HG03565 (cell line): Measurements from ENCODE around the gene HEPACAM2.
A peak's percentile ranks its signal among the peaks of the same experiment; 100 is the strongest.

Experiments used
- ATAC-seq: cut with Tn5 transposase; IDR thresholded peaks from one replicate; pipeline ENCODE4 v1.9.1; 2021; ENCODE audit warnings: mild to moderate bottlenecking, moderate library complexity; ENCODE audit not compliant: unreplicated experiment

Gene HEPACAM2

DNA sequence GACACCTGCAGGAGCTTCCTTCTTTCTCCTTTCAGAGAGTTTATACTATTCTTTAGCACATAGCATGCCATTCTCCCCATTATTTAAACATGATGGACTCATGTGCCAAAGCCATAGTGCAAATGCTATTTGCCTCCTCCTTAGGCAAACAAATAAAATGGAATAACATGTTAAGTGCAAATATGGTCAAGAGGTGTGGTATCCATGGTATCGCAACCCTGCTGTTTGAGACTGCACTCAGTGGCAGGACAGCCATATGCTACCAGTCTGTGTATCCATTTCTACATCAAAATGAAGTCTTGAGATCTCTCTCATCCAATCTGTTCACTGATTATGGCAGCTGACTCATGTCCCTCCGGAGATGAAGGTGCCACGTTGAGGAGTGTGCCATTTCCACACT, 22.8 kb downstream of the HEPACAM2 start:
- no peak for ATAC-seq

DNA sequence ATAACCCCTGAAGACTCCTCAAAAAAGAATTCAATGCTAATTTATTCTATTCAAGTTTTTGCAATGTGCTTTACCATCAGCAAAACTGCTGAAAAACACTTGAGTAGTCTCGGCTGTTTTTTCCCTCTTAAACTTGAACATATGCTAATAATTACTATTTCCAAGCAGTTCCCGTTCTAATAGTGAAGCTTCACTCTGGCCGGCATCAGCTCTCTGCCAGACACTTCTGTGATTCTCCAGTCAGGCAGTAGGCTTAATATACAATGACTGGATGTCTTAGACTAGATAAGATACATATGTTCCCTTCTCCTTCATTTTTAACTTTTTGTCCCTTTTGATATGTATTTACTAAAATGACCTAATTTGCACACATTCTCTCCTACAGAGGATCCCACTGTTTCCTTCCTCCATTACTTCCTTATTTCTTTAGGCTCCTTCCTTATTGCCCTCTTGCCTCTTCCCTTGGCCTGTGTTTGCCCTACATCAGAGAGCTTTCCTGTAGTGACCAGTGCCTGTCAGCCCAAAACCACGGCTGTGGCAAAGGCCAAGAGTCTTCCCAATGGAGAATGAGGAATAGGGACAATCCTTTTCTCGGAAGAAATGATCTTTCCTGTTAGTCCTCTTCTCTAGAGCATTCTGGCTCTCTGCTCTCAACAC, 23.5 kb downstream of the HEPACAM2 start:
- no peak for ATAC-seq

DNA sequence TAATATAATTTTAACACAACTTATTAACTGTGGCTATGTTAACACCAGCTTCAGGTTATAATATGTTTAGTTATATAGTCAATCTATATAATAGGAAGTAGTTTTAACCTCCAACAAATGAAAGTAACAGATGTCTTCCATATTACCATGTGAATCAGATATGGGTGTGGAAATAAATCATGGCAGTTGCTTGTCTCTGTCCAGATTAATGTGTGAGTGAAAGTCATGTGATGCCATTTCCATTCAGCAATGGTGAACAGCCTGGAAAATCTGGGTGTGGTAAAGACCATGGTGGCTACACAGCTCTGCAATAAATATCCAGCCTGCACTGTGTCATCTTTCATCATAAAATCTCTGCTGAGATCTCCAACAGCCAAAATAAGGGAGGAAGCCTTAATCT, 27.8 kb downstream of the HEPACAM2 start:
- ATAC-seq: no peak

DNA sequence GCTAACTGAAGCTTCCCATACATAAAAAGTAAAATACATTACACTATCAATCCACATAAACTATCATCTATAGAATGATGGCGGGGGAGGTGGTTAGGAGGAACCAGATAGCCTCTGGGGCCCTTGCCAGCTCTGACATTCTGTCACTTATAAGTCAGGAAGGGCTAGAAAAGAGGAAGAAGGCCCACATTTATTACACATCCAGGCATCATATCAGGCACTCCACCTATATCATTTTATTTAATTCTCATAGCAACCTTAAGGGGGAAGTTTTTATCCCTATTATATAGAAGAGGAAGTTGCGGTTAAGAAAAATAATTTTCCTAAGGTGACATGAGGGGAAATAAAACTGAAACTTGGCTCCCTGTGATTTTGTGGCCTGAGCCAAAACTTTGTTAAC, 29.9 kb downstream of the HEPACAM2 start:
- no peak for ATAC-seq

DNA sequence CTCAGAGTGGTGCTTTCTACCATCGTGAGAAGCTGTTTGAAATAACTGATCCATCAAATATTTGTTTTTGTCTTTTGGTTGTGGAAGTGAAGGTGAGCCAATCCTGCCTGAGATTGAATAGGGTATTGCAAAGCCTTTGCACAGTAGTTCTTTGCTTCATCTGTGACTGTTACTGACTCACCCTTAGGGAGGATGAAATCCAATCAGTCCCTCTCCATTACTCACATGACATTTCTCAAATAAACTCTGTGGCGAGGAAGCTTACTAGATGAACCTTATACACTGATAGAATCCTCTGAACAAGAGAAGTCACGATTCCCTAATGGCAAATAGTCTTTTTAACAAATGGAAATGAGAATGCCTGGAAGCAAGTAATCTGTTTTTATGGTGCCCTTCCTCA, 31.9 kb downstream of the HEPACAM2 start:
- no peak for ATAC-seq

DNA sequence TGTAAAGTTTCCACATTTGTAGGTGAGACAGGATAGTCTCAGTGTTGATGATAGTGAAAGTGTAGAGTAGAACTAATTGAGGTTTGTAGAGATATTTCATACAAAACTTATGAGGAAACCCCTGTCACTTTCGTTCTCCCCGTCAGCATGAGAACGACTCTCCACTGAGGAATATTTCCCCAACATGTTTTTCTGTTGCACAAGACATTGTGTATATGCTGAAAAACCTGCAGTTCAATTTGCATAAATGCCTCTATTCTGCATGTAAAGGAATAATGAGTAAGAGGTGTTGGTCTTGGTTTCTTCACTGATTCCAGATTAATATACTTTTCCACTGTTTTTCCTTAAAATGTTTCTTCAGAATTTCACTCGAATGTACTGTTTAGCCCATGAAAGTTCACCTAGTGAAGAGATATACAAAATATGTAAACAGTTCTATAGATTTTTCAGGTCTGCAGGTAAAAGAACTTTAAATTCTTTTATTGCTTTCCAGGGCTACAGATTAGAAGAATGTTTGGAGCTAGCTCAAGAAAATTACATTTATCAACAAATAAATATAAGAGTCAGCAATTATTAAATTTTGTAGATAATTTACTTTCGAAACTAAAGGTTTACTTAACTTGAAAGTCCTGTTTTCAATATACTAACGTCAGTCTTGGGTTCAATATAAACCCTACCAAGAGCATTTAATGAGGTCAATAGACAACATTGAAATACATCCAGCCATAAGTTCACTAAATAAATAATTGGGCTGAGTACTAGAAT, 37.2 kb downstream of the HEPACAM2 start:
- ATAC-seq: no peak

DNA sequence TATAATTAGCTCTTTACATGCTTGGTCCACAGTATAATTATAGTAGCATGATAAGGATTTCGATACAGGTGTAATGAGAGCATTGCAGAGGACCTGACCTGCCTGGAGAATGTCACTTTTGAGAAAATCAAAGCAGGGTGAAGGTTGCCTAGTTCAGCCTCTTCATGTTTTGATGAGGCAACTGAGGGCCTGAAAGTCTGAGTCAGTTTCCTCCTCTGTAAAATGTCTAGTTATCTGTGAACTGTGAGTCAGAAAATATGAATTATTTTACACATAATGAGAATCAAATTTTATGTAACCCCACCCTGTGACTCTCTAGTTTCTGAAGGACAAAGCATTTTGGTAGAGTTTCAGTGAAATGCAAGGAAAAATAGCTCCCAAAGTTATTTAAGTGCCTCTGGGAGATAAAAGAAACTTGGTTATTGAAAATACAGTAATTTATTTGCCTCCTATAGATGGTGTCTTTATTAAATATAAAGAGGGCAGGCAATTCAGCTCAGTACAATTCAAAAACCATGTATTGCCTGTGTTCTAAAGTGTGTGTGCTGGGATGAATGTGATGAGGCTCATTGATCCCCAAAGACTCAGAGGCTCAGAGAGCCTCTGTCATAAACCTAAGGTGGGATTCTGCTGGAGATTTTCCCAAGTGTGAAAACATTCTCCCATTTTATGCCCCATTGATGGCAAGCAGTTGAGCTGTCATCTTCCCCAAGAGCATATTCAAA, 40.8 kb downstream of the HEPACAM2 start:
- no peak for ATAC-seq

DNA sequence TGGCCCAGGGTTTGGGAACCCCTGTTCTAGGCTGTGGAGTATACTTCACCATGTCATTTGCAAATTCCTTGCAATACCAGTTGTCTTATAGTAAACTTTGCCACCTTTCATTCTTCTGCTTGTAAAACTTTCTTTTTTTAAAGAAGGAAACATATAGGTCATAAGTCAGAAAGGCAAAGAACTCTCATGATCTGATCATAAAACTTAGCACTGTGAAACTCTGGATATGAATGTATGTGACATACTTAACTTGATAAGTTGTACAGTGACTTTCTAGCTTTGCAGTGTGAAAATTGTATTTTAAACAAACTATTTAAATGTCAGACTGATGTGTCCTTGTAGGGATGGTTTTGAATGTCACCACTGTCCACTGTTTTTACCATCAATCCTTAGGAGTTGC, 47.1 kb downstream of the HEPACAM2 start:
- no peak for ATAC-seq

DNA sequence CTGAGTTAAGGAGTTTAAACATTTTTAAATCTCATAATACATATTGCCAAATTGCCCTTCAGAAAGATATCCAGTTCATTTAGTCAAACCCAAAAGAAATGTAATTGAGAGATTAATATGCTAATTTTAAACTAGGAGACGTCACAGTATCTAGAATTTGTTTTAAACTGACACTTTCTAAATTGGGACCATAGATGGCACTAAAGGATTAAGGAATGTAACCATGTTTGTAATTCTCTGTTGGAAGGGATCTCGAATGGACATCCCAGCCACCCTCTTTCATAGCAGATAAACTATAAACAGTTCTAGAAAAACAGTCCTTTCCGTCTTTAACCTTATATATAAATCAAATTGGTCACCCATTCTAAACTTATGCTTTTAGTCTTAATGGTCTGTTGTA, 48.1 kb downstream of the HEPACAM2 start:
- no peak for ATAC-seq

DNA sequence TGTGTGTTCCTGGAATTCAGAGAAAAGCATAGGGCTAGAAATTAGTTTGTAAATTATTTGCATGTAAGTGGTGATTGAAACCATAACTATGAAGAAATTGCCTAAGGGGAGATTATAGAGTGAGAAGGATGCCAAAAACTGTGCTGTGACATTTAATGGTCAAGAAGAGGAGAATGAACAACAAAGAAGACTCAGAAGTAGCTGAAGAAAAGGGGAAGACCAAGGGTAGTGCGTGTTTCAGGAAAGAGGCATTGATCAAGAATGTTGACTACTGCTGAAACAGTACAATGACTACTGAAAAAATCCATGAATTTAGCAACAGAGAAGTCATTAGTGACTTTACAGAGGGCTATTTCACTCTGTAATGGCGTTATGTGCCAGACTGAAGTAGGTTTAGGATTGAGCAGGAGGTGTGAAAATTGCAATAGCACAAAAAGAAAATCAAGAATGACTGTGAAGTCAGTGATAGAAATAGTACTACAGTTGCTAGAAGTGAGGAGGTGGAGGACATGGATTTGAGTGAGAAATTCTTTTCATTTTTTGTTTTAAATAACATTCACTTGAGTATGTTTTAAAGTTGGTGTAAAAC, 49.2 kb downstream of the HEPACAM2 start:
- no peak for ATAC-seq

DNA sequence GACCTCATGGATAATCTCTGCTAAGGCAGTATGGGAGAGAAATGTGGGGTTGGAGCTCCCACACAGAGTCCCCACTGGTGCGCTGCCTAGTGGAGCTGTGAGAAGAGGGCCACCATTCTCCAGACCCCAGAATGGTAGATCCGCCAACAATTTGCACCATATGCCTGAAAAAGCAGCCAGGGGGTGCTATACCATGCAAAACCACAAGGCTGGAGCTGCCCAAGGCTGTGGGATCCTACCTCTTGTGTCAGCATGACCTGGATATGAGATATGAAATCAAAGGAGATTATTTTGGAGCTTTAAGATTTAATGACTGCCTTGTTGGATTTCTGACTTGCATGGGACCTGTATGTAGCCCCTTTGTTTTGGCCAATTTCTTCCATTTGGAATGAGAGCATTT, 51.0 kb downstream of the HEPACAM2 start:
- ATAC-seq: no peak

DNA sequence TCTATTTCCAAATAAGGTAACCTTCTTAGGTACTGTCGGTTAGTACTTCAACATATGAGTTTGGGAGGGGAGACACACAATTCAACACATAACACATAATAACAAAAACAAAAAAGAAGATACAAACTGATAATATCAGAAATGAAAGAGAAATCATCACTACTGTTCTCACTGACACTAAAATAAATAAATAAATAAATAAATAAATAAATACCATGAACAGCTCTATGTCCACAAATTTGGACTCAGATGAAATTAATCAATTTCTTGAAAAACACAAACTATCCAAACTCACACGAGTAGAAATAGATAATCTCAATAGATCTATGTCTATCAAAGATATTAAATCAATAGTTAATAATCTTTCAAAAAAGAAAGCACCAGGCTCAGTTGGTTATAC, 53.6 kb downstream of the HEPACAM2 start:
- no peak for ATAC-seq

DNA sequence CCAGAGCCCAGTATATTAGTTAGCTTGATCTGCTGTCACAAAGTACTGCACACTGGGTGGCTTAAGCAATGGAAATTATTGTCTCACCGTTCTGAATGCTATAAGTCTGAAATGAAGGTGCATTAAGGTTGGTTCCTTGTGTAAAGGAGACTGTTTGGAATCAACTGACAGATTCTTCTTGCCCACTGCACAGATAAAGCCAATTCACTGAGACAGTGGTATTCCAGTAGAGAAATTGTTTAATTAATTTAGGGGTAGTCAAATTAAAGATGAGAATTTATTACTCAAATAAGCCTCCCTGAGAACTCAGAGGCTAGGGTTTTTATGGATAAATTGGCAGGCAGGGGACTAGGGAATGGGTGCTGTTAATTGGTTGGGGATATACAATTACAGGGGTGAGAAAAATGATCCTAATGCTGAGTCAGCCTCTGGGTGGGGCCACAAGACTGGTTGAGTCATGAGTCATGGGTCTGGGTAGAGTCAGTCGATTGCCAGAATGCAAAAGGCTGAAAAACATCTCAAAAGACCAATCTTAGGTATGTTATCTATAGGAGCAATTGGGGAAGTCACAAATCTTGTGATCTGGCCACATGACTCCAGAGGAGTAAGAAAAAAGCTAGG, 54.6 kb downstream of the HEPACAM2 start:
- ATAC-seq: no peak

DNA sequence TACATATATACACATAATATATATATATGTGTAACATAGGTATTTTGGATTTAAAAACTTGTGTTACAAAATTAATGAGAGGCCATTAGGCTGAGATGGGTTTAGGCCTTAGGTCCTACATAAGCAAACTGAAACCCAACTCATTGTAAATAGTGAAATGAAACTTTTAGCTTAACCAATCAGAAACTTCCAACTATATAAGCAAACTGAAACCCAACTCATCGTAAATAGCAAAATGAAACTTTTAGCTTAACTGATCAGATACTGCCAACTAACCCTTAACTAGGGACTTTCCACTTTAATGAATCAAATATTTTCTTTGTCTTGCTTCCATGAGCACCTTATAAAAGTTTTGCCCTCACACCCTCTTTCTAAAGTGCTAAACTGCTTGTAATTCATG, 60.8 kb downstream of the HEPACAM2 start:
- peak; percentile 97 for ATAC-seq

DNA sequence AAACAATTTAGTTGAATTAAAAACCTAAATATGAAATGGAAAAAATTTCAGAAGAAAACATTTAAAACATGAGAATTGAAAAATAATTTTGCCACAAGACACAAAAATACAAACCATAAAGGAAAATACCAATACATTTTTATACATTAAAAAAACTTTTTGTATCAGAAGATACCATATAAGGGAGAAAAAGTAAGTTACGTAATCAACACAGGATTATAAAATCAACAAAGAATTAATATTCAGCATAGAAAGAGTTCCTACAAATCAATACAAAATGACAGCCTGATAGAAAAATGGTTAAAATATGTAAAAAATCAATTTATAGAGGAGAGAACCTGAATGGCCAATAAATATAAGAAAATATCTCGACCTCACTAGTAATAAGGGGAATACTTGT, 61.5 kb downstream of the HEPACAM2 start:
- no peak for ATAC-seq

DNA sequence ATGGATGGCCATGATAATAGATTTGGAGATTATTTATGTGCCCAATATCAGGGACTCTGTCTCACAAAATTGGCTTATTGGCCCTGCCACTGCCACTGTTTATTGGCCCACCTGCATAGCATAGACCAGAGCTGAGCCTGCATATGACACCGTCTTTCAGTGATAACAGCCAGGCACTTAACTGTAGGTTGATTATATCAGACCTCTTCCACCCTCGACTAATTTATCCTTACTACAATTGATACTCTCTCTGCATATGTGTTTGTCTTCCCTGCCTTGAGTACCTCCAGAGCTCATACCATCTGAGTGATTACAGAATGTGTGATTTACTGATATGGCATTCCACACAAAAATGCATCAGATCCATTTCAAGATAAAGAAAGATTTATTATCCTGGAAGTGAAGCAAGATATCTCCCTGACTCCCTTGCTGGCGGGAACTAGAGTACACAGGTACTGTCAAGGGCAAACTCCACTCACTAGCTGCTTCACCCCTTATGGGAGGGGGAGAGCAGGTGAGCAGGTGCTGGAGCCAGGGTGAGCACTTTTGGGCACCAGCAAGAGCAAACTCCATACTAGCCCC, 65.0 kb downstream of the HEPACAM2 start:
- no peak for ATAC-seq

DNA sequence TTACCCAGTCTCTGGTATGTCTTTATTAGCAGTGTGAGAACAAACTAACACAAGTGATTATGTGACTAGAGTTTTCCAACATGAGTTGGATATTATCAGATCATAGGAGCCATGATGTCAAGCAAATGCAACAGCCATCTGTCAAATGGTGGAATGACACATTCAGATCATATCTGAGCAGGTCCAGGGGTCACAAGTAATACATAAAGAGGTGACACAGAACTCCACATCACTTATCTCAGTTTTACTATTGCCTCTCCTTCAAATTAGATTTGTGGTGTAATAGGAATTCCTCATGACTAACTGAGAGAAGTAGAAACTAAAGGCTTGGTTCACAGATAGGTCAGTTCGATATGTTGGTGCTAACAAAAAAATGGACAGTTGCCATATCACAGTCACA, 65.9 kb downstream of the HEPACAM2 start:
- ATAC-seq: no peak

DNA sequence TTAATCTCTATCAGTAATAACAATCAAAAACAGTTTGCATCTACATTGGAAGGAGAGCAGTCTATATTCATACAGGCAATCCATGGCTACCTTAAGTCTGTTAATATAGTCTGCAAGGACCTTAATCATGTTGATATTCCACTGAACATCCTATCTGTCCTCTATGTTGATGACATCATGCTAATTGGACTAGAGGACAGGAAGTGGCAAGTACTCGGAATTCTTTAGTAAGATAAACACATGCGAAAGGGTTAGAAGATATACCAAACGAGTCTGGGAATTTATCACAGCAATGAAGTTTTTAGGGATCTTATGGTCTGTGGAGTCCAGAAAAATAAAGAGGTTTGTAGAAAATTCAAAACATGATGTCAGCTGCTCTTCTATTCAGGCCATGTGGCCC, 66.8 kb downstream of the HEPACAM2 start:
- no peak for ATAC-seq

DNA sequence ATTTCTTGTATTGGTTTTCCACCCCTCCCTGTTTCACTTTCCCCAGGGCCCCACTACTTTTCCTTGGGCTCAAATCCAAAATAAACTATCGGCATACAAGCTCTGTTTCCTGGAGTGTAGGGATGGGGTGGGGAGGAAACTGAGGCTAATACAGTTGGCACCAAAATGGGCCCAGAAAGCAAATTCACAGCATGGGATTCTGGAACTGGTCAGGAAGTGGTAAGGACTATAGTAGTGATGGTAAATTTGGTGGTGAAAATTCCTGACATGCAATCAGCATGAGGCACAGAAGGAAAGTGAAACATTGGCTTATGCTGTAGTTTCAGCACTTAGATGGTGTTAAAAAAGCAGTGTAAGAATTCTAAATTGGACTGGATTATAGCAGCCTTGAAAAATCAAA, 69.4 kb downstream of the HEPACAM2 start:
- no peak for ATAC-seq

DNA sequence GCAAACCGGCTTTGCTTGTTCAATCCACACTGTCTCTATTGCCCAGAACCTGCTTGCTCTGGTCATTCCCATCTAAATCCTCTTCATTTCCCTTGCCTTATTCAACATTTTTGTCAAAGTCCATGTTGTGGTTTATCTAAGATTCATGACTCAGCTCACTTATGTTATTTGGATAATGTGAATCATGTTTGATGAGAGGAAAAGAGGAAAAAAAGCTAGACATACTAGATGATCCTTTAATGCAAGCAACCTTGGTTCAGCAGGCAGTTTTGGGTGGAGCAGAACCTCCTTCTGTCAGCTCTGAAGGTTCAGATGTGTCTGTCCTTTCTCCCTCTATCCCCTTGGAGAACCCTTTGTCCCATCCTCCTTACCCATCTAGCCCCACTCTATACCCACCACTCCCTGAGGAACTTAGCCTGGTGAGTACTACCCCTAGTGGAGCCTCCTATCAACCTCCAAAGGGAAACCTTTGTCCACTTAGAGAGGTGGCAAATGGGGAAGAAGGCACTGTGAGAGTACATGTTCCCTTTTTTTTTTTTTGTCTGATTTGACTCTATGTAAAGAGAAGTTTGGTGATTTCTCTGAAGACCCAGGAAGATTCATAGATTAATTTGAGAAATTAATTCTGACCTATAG, 76.0 kb downstream of the HEPACAM2 start:
- ATAC-seq: no peak
